ENCODE measurements around the gene LOXHD1.

LOXHD1 gene

DNA sequence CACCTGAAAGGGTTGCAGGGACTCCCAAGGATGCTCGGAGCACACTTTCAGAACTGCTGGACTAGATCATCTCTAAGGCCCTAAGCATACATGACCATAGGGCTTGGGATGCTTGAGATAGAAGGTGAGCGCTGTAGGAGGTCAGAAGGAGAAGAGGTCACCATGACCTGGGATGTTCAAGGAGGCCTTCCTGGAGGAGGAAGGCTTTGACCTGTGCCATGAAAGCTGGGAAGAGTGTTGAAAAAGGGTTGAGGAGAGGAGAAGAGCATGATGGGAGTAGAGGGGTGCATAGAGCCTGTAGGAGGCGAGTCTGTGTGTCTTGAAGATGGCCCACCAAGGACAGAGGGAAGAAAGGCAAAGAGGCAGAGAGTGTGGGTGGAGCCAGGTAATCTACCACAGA lies 222.4 kb downstream of the LOXHD1 start:
- no peak for DNase-seq

DNA sequence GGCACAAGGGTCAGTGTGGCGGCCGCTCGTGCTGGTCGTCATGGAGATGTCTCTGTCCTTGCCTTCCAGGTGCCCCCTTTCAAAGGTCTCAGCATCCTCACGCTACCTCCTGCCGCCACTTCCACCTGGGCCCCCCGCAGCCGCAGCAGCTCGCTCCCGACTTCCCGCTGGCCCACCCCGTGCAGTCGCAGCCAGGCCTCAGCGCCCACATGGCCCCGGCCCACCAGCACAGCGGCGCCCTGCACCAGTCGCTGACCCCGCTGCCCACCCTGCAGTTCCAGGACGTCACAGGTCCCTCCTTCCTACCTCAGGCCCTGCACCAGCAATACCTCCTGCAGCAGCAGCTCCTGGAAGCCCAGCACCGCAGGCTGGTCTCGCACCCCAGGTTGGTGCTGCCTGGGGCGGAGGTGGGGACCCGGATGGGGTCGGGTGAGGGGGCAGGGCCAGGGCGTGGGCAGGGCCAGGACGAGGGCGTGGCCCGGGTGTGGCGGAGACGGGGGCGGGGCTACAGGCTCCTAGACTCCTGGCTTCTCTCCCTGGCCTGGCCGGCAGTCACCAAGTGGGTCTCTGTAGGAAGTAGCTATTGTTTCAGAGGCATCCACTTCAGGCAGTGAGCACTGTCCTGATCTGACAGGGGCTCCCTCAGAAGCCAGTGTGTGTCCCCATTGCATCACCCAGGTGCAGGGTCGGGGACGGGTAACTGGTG lies 223.7 kb downstream of the LOXHD1 start:
- DNase-seq: no peak

GRCh38 chr18:46431522-46432171 lies 225.4 kb downstream of the LOXHD1 start:
- no peak for DNase-seq

- DNase-seq: no peak
Measured at GRCh38 chr18:46429649-46430224, 227.3 kb downstream of the LOXHD1 start.

GRCh38 chr18:46429130-46429529 lies 227.9 kb downstream of the LOXHD1 start:
- no peak for DNase-seq

- no peak for DNase-seq
Measured at GRCh38 chr18:46428368-46428767, 228.7 kb downstream of the LOXHD1 start.

GRCh38 chr18:46427216-46427995 lies 229.6 kb downstream of the LOXHD1 start:
- DNase-seq: no peak
